ENCODE data around the gene ST6GALNAC1. TPM values are rescaled to one million over a fixed set of nuclear protein-coding genes. Genes with fewer than 3 reads are reported as not detected.
A peak's percentile ranks its signal among the peaks of the same experiment; 100 is the strongest.
"Not testable (repeated sequence)": the region's sequence is repeated elsewhere in the genome, so short reads cannot be mapped to it uniquely, and the experiment has no call there.

ST6GALNAC1 gene
- total and polyA plus RNA-seq, 2 donors, result 1.4 to 1.6 TPM

- Histone ChIP-seq H3K36me3 (ENCODE audit: control insufficient read depth in 2 of 2, insufficient read depth in 2 of 2, low read length in 1 of 2) (no peaks in the 10 kb centered on the region), H3K9me3 (ENCODE audit: control insufficient read depth in 2 of 2, insufficient read depth in 1 of 2, low read length in 1 of 2) (no peaks in the 10 kb centered on the region), H3K4me1 (ENCODE audit: control insufficient read depth in 2 of 2, insufficient read depth in 2 of 2, low read length in 2 of 2) (peaks cover 0 to 2% of the 10 kb centered on the region in 2 donors), H3K4me3 (ENCODE audit: low read length in 2 of 2) (no peak overlapping the region), H3K27ac (ENCODE audit: low read depth in 1 of 2, low read length in 1 of 2) (no peak overlapping the region), H3K27me3 (ENCODE audit: control insufficient read depth in 2 of 2, insufficient read depth in 1 of 2, low read length in 1 of 2) (peaks cover 0 to 8% of the 10 kb centered on the region in 2 donors)
- DNase-seq (ENCODE audit: low read depth in 6 of 9, low spot score in 9 of 9), result no peak
- 96% methylated on average over 13 of the region's 13 CpGs for WGBS
Observed at GRCh38 chr17:76627510-76627909, 16.0 kb downstream of the ST6GALNAC1 start.

- H3K36me3 ChIP-seq (ENCODE audit: control insufficient read depth in 2 of 2, insufficient read depth in 2 of 2, low read length in 1 of 2), result no peaks in the 10 kb centered on the region
- H3K27ac ChIP-seq (ENCODE audit: low read depth in 1 of 2, low read length in 1 of 2), result no peak overlapping the region
- no peak for DNase-seq (ENCODE audit: low read depth in 6 of 9, low spot score in 9 of 9)
- H3K9me3 ChIP-seq (ENCODE audit: control insufficient read depth in 2 of 2, insufficient read depth in 1 of 2, low read length in 1 of 2), result no peaks in the 10 kb centered on the region
- H3K4me3 ChIP-seq (ENCODE audit: low read length in 2 of 2), result no peak overlapping the region
- H3K27me3 ChIP-seq (ENCODE audit: control insufficient read depth in 2 of 2, insufficient read depth in 1 of 2, low read length in 1 of 2), result peaks cover 0 to 8% of the 10 kb centered on the region in 2 donors
- WGBS, result 86% methylated on average over 11 of the region's 11 CpGs
- H3K4me1 ChIP-seq (ENCODE audit: control insufficient read depth in 2 of 2, insufficient read depth in 2 of 2, low read length in 2 of 2), result peaks cover 0 to 2% of the 10 kb centered on the region in 2 donors
Observed at GRCh38 chr17:76626442-76626841, 17.1 kb downstream of the ST6GALNAC1 start.

- no peaks in the 10 kb centered on the region for H3K9me3 ChIP-seq (ENCODE audit: control insufficient read depth in 2 of 2, insufficient read depth in 1 of 2, low read length in 1 of 2)
- DNase-seq (ENCODE audit: low read depth in 6 of 9, low spot score in 9 of 9), result no peak
- no peak overlapping the region for H3K4me3 ChIP-seq (ENCODE audit: low read length in 2 of 2)
- WGBS, result 89% methylated on average over 6 of the region's 6 CpGs
- peaks cover 0 to 8% of the 10 kb centered on the region in 2 donors for H3K27me3 ChIP-seq (ENCODE audit: control insufficient read depth in 2 of 2, insufficient read depth in 1 of 2, low read length in 1 of 2)
- H3K4me1 ChIP-seq (ENCODE audit: control insufficient read depth in 2 of 2, insufficient read depth in 2 of 2, low read length in 2 of 2), result peaks cover 0 to 2% of the 10 kb centered on the region in 2 donors
- no peak overlapping the region for H3K27ac ChIP-seq (ENCODE audit: low read depth in 1 of 2, low read length in 1 of 2)
- H3K36me3 ChIP-seq (ENCODE audit: control insufficient read depth in 2 of 2, insufficient read depth in 2 of 2, low read length in 1 of 2), result no peaks in the 10 kb centered on the region
Observed at GRCh38 chr17:76625496-76625895, 18.1 kb downstream of the ST6GALNAC1 start.

- H3K4me3 ChIP-seq (ENCODE audit: low read length in 2 of 2), result no peak overlapping the region
- 33% methylated on average over 18 of the region's 18 CpGs for WGBS
- DNase-seq (ENCODE audit: low read depth in 6 of 9, low spot score in 9 of 9), result peak; percentile 30 to 79 (median 43)
- no peaks in the 10 kb centered on the region for H3K36me3 ChIP-seq (ENCODE audit: control insufficient read depth in 2 of 2, insufficient read depth in 2 of 2, low read length in 1 of 2)
- peaks cover 0 to 2% of the 10 kb centered on the region in 2 donors for H3K4me1 ChIP-seq (ENCODE audit: control insufficient read depth in 2 of 2, insufficient read depth in 2 of 2, low read length in 2 of 2)
- H3K9me3 ChIP-seq (ENCODE audit: control insufficient read depth in 2 of 2, insufficient read depth in 1 of 2, low read length in 1 of 2), result no peaks in the 10 kb centered on the region
- peaks cover 0 to 8% of the 10 kb centered on the region in 2 donors for H3K27me3 ChIP-seq (ENCODE audit: control insufficient read depth in 2 of 2, insufficient read depth in 1 of 2, low read length in 1 of 2)
- no peak overlapping the region for H3K27ac ChIP-seq (ENCODE audit: low read depth in 1 of 2, low read length in 1 of 2)
Observed at GRCh38 chr17:76623271-76624146, 20.0 kb downstream of the ST6GALNAC1 start.

GRCh38 chr17:76617838-76618237 lies 25.7 kb downstream of the ST6GALNAC1 start:
- Histone ChIP-seq H3K27ac (ENCODE audit: low read depth in 1 of 2, low read length in 1 of 2) (no peak overlapping the region), H3K36me3 (ENCODE audit: control insufficient read depth in 2 of 2, insufficient read depth in 2 of 2, low read length in 1 of 2) (no peaks in the 10 kb centered on the region), H3K9me3 (ENCODE audit: control insufficient read depth in 2 of 2, insufficient read depth in 1 of 2, low read length in 1 of 2) (peaks cover 0 to 5% of the 10 kb centered on the region in 2 donors), H3K4me3 (ENCODE audit: low read length in 2 of 2) (no peak overlapping the region), H3K4me1 (ENCODE audit: control insufficient read depth in 2 of 2, insufficient read depth in 2 of 2, low read length in 2 of 2) (no peaks in the 10 kb centered on the region), H3K27me3 (ENCODE audit: control insufficient read depth in 2 of 2, insufficient read depth in 1 of 2, low read length in 1 of 2) (peaks cover 0 to 4% of the 10 kb centered on the region in 2 donors)
- 94% methylated on average over 2 of the region's 2 CpGs for WGBS
- DNase-seq (ENCODE audit: low read depth in 6 of 9, low spot score in 9 of 9), result no peak

- Histone ChIP-seq H3K9me3 (ENCODE audit: control insufficient read depth in 2 of 2, insufficient read depth in 1 of 2, low read length in 1 of 2) (peaks cover 0 to 5% of the 10 kb centered on the region in 2 donors), H3K4me3 (ENCODE audit: low read length in 2 of 2) (no peak overlapping the region), H3K27ac (ENCODE audit: low read depth in 1 of 2, low read length in 1 of 2) (no peak overlapping the region), H3K27me3 (ENCODE audit: control insufficient read depth in 2 of 2, insufficient read depth in 1 of 2, low read length in 1 of 2) (no peaks in the 10 kb centered on the region), H3K4me1 (ENCODE audit: control insufficient read depth in 2 of 2, insufficient read depth in 2 of 2, low read length in 2 of 2) (no peaks in the 10 kb centered on the region), H3K36me3 (ENCODE audit: control insufficient read depth in 2 of 2, insufficient read depth in 2 of 2, low read length in 1 of 2) (no peaks in the 10 kb centered on the region)
- WGBS, result 94% methylated on average over 28 of the region's 28 CpGs
- no peak for DNase-seq (ENCODE audit: low read depth in 6 of 9, low spot score in 9 of 9)
Observed at GRCh38 chr17:76614912-76615617, 28.5 kb downstream of the ST6GALNAC1 start.

- H3K36me3 ChIP-seq (ENCODE audit: control insufficient read depth in 2 of 2, insufficient read depth in 2 of 2, low read length in 1 of 2); H3K9me3 ChIP-seq (ENCODE audit: control insufficient read depth in 2 of 2, insufficient read depth in 1 of 2, low read length in 1 of 2); H3K4me3 ChIP-seq (ENCODE audit: low read length in 2 of 2); H3K27ac ChIP-seq (ENCODE audit: low read depth in 1 of 2, low read length in 1 of 2); H3K27me3 ChIP-seq (ENCODE audit: control insufficient read depth in 2 of 2, insufficient read depth in 1 of 2, low read length in 1 of 2); H3K4me1 ChIP-seq (ENCODE audit: control insufficient read depth in 2 of 2, insufficient read depth in 2 of 2, low read length in 2 of 2); DNase-seq (ENCODE audit: low read depth in 6 of 9, low spot score in 9 of 9): not testable (repeated sequence)
- WGBS, result 64% methylated on average over 13 of the region's 13 CpGs
Observed at GRCh38 chr17:76614064-76614759, 29.3 kb downstream of the ST6GALNAC1 start.

GRCh38 chr17:76612977-76613851 lies 30.3 kb downstream of the ST6GALNAC1 start:
- Histone ChIP-seq H3K36me3 (ENCODE audit: control insufficient read depth in 2 of 2, insufficient read depth in 2 of 2, low read length in 1 of 2) (no peaks in the 10 kb centered on the region), H3K27me3 (ENCODE audit: control insufficient read depth in 2 of 2, insufficient read depth in 1 of 2, low read length in 1 of 2) (no peaks in the 10 kb centered on the region), H3K4me1 (ENCODE audit: control insufficient read depth in 2 of 2, insufficient read depth in 2 of 2, low read length in 2 of 2) (no peaks in the 10 kb centered on the region), H3K9me3 (ENCODE audit: control insufficient read depth in 2 of 2, insufficient read depth in 1 of 2, low read length in 1 of 2) (peaks cover 0 to 5% of the 10 kb centered on the region in 2 donors), H3K27ac (ENCODE audit: low read depth in 1 of 2, low read length in 1 of 2) (no peak overlapping the region), H3K4me3 (ENCODE audit: low read length in 2 of 2) (no peak overlapping the region)
- no peak for DNase-seq (ENCODE audit: low read depth in 6 of 9, low spot score in 9 of 9)
- 77% methylated on average over 17 of the region's 17 CpGs for WGBS

All from thymus (tissue), 11 donors.